Neural progenitor cell (in vitro differentiated cells): ENCODE measurements around the gene CACNB4. TPM values are rescaled to one million over a fixed set of nuclear protein-coding genes. Genes with fewer than 3 reads are reported as not detected.

Source experiments
- DNase-seq: peaks from one replicate; pipeline ENCODE4 v3.0.0-alpha.2; 2016; ENCODE audit warnings: low spot score
- H2AFZ ChIP-seq: fragments of 200-600 bp; sonication (generic); replicated peaks from 2 replicates; pipeline ENCODE4 v1.6.1; 2016; ENCODE audit warnings: antibody characterized with exemption
- H3F3A ChIP-seq: fragments of 200-600 bp; sonication (generic); 2 replicates; pipeline ENCODE4 v1.6.1; 2016; ENCODE audit warnings: antibody characterized with exemption, low read depth
- H3K27ac ChIP-seq: fragments of 200-600 bp; sonication (generic); 2 replicates; pipeline ENCODE4 v1.5.1; 2016; ENCODE audit warnings: mild to moderate bottlenecking
- H3K27me3 ChIP-seq: fragments of 200-600 bp; sonication (generic); 2 replicates; pipeline ENCODE4 v1.6.1; 2016; ENCODE audit warnings: mild to moderate bottlenecking, moderate library complexity
- H3K36me3 ChIP-seq: fragments of 200-600 bp; sonication (generic); 2 replicates; pipeline ENCODE4 v1.5.1; 2016
- H3K4me1 ChIP-seq: fragments of 200-600 bp; sonication (generic); 2 replicates; pipeline ENCODE4 v1.6.1; 2016; ENCODE audit warnings: mixed run types
- H3K4me2 ChIP-seq: fragments of 200-600 bp; sonication (generic); 2 replicates; pipeline ENCODE4 v1.6.1; 2016
- H3K4me3 ChIP-seq: fragments of 200-600 bp; sonication (generic); 2 replicates; pipeline ENCODE4 v1.5.1; 2016
- H3K79me2 ChIP-seq: fragments of 200-600 bp; sonication (generic); 2 replicates; pipeline ENCODE4 v1.6.1; 2016; ENCODE audit warnings: low read depth
- H3K9ac ChIP-seq: fragments of 200-600 bp; sonication (generic); 2 replicates; pipeline ENCODE4 v1.6.1; 2016
- H3K9me3 ChIP-seq: fragments of 200-600 bp; sonication (generic); 2 replicates; pipeline ENCODE4 v1.5.1; 2016; ENCODE audit warnings: low read depth
- H4K20me1 ChIP-seq: fragments of 200-600 bp; sonication (generic); 2 replicates; pipeline ENCODE4 v1.6.1; 2016; ENCODE audit warnings: low read depth
- H3K27ac Mint-ChIP-seq: 3 replicates; pipeline ENCODE4 v1.8.0; 2021; ENCODE audit warnings: mixed read lengths
- H3K27me3 Mint-ChIP-seq: 2 replicates; pipeline ENCODE4 v1.8.0; 2022; ENCODE audit warnings: low read depth, mild to moderate bottlenecking, inconsistent platforms, moderate library complexity, mixed read lengths; ENCODE audit not compliant: insufficient read depth
- H3K36me3 Mint-ChIP-seq: 3 replicates; pipeline ENCODE4 v1.8.0; 2021; ENCODE audit warnings: mixed read lengths
- H3K4me1 Mint-ChIP-seq: 3 replicates; pipeline ENCODE4 v1.8.0; 2021; ENCODE audit warnings: mixed read lengths
- H3K4me3 Mint-ChIP-seq: 3 replicates; pipeline ENCODE4 v1.8.0; 2021; ENCODE audit warnings: mild to moderate bottlenecking, moderate library complexity, mixed read lengths
- H3K9me3 Mint-ChIP-seq: 3 replicates; pipeline ENCODE4 v1.8.0; 2020; ENCODE audit warnings: mixed read lengths
- EZH2 ChIP-seq: fragments of 200-600 bp; sonication (generic); IDR thresholded peaks from 2 replicates; pipeline ENCODE4 v1.6.1; 2017; ENCODE audit warnings: antibody characterized with exemption, mild to moderate bottlenecking, moderate library complexity
- EZH2phosphoT487 ChIP-seq: fragments of 200-600 bp; sonication (generic); IDR thresholded peaks from 2 replicates; pipeline ENCODE4 v1.6.1; 2017; ENCODE audit warnings: antibody characterized with exemption
- total RNA-seq: library from RNA; depleted of rRNA; stranded (reverse); fragments of >200 nt; gene quantifications from 2 replicates; pipeline ENCODE4 v1.2.3, GENCODE V29; 2015; ENCODE audit warnings: low replicate concordance
- TF ChIP-seq, protein P1 (sequence below): fragments of 200-600 bp; sonication (generic); IDR thresholded peaks from 2 replicates; pipeline ENCODE4 v1.5.1; 2017; ENCODE audit warnings: antibody characterized with exemption, mild to moderate bottlenecking

CACNB4 gene
- total RNA-seq, 1 donor from 2014 or later, result 14.2 TPM

DNA sequence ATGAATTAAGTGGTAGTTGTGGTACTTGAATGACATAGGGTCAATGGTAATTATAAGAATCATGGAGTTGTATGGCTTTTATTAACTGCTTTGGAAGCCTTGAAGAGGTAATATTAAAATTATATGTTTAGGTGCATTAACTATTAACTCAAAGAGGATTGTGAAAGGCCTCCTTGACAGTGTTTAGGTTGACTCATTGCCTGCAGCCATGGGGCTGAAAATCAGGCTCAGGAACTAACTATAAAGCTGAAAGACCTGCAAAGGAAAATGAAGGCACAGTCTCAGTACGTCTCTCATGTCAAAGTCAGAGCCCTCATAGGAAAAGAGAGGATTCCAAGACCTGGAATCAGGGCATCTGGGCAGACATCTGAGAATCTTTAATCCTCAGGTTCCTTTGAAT lies 31.0 kb downstream of the CACNB4 start:
- no peak overlapping the region for H3K27ac ChIP-seq
- no peaks in the 10 kb centered on the region for H4K20me1 ChIP-seq
- H3K79me2 ChIP-seq, result no peaks in the 10 kb centered on the region
- no peaks in the 10 kb centered on the region for H3K36me3 ChIP-seq
- no peak overlapping the region for H3K9ac ChIP-seq
- H3K4me3 ChIP-seq, result no peak overlapping the region
- H2AFZ ChIP-seq, result no peak overlapping the region
- Mint-ChIP-seq H3K27me3 (peaks cover 4% of the 10 kb centered on the region), H3K9me3 (no peaks in the 10 kb centered on the region), H3K27ac (no peak overlapping the region), H3K36me3 (no peaks in the 10 kb centered on the region), H3K4me1 (no peaks in the 10 kb centered on the region), H3K4me3 (no peak overlapping the region)
- no peak for DNase-seq
- no peaks in the 10 kb centered on the region for H3F3A ChIP-seq
- no peak for TF ChIP-seq EZH2phosphoT487
- H3K4me2 ChIP-seq, result no peak overlapping the region
- no peaks in the 10 kb centered on the region for H3K4me1 ChIP-seq
- H3K27me3 ChIP-seq, result no peaks in the 10 kb centered on the region
- no peaks in the 10 kb centered on the region for H3K9me3 ChIP-seq

DNA sequence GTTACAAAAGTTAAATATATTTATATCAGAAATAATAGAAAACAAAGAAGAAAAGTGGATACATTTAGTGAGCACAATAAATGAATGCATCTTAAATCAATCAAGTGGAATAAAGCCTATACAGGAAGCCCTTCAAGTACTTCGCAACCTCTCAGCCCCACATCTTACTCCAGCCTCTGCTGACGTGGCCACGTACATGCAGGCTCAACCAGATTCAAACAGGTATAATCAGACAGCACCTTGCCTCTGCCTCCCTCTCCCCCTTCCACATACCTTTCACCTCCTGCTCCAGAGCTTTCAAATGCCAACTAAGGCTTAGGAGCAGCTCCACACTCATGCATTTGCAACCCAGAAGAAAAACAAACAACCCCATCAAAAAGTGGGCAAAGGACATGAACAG lies 32.9 kb downstream of the CACNB4 start:
- H3K27me3 Mint-ChIP-seq, result peaks cover 4% of the 10 kb centered on the region
- Histone ChIP-seq H3K9me3 (no peaks in the 10 kb centered on the region), H3K27me3 (no peaks in the 10 kb centered on the region), H3K4me3 (no peak overlapping the region), H2AFZ (no peak overlapping the region), H3K4me2 (no peak overlapping the region), H4K20me1 (no peaks in the 10 kb centered on the region), H3K36me3 (no peaks in the 10 kb centered on the region), H3F3A (no peaks in the 10 kb centered on the region), H3K79me2 (no peaks in the 10 kb centered on the region), H3K4me1 (no peaks in the 10 kb centered on the region), H3K9ac (no peak overlapping the region), H3K27ac (no peak overlapping the region)
- H3K27ac Mint-ChIP-seq, result no peak overlapping the region
- H3K4me3 Mint-ChIP-seq, result no peak overlapping the region
- DNase-seq, result no peak
- no peaks in the 10 kb centered on the region for H3K4me1 Mint-ChIP-seq
- H3K36me3 Mint-ChIP-seq, result no peaks in the 10 kb centered on the region
- TF ChIP-seq EZH2phosphoT487, result no peak
- TF ChIP-seq, protein P1, sequence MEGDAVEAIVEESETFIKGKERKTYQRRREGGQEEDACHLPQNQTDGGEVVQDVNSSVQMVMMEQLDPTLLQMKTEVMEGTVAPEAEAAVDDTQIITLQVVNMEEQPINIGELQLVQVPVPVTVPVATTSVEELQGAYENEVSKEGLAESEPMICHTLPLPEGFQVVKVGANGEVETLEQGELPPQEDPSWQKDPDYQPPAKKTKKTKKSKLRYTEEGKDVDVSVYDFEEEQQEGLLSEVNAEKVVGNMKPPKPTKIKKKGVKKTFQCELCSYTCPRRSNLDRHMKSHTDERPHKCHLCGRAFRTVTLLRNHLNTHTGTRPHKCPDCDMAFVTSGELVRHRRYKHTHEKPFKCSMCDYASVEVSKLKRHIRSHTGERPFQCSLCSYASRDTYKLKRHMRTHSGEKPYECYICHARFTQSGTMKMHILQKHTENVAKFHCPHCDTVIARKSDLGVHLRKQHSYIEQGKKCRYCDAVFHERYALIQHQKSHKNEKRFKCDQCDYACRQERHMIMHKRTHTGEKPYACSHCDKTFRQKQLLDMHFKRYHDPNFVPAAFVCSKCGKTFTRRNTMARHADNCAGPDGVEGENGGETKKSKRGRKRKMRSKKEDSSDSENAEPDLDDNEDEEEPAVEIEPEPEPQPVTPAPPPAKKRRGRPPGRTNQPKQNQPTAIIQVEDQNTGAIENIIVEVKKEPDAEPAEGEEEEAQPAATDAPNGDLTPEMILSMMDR, result no peak
- no peak for TF ChIP-seq EZH2
- no peaks in the 10 kb centered on the region for H3K9me3 Mint-ChIP-seq

DNA sequence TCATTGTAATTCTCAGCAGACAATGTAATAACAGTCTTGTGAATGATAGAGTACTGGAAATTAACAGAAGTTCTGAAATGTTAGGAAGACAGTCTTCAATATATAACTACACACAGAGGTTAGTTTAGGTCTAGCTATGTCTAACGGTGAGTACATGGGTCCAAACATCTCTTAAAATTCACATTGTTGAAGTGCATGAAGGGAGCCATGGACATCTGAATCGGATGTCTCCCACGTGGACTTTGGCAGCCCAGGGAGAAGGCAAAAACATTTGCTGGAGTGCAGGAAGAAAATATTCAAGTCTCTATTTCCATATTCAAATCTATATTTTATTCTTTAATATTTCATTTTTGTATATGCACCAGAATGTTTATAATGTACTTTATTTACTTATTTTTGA lies 34.8 kb downstream of the CACNB4 start:
- TF ChIP-seq, protein P1, result no peak
- no peak for TF ChIP-seq EZH2phosphoT487
- no peak for TF ChIP-seq EZH2
- H4K20me1 ChIP-seq, result no peaks in the 10 kb centered on the region
- no peak overlapping the region for H3K27ac ChIP-seq
- no peak for DNase-seq
- no peak overlapping the region for H3K27ac Mint-ChIP-seq
- H3K36me3 ChIP-seq, result no peaks in the 10 kb centered on the region
- peaks cover 4% of the 10 kb centered on the region for H3K27me3 Mint-ChIP-seq
- no peaks in the 10 kb centered on the region for H3K4me1 Mint-ChIP-seq
- H3K9ac ChIP-seq, result no peak overlapping the region
- no peaks in the 10 kb centered on the region for H3K36me3 Mint-ChIP-seq
- H3K9me3 Mint-ChIP-seq, result peaks cover 5% of the 10 kb centered on the region
- H3K4me3 ChIP-seq, result no peak overlapping the region
- no peaks in the 10 kb centered on the region for H3K79me2 ChIP-seq
- H3K9me3 ChIP-seq, result no peaks in the 10 kb centered on the region
- no peaks in the 10 kb centered on the region for H3F3A ChIP-seq
- H3K4me2 ChIP-seq, result no peak overlapping the region
- no peak overlapping the region for H3K4me3 Mint-ChIP-seq
- no peaks in the 10 kb centered on the region for H3K27me3 ChIP-seq
- H3K4me1 ChIP-seq, result no peaks in the 10 kb centered on the region
- no peak overlapping the region for H2AFZ ChIP-seq

DNA sequence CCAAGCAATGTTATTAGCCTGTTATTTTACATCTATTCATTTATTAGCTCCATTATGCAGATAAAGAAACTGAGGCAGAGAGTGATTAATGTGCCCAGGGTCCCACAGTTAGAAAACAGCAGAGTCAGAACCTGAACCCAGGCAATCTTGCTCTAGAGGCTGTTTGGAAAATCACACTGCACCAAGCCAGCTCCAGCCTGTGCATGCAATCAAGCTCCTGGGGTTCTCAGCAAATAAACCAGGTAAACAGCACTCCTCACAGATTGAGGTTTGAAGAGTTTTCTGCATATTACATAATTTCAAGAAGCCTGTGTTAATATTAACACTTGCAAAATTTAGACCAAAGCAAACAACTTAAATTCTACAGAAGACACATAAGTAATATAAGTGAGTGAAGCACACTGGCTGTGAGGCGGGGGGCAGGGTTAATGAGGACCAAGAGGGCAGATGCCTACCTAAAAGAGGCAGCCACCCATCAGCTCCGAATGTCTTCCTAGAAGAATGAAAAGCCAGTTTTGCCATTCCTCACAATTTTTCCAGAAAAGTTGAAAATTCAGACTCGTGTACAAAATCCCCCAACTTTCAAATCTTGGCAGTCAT lies 35.4 kb downstream of the CACNB4 start:
- no peaks in the 10 kb centered on the region for H3K4me1 ChIP-seq
- H2AFZ ChIP-seq, result no peak overlapping the region
- H4K20me1 ChIP-seq, result no peaks in the 10 kb centered on the region
- no peaks in the 10 kb centered on the region for H3K27me3 ChIP-seq
- no peak overlapping the region for H3K4me3 ChIP-seq
- H3K9me3 Mint-ChIP-seq, result peaks cover 6% of the 10 kb centered on the region
- H3K4me3 Mint-ChIP-seq, result no peak overlapping the region
- H3K27ac ChIP-seq, result no peak overlapping the region
- no peak overlapping the region for H3K27ac Mint-ChIP-seq
- no peaks in the 10 kb centered on the region for H3F3A ChIP-seq
- TF ChIP-seq EZH2 (no peak), EZH2phosphoT487 (no peak)
- TF ChIP-seq, protein P1, result no peak
- no peak overlapping the region for H3K9ac ChIP-seq
- no peaks in the 10 kb centered on the region for H3K9me3 ChIP-seq
- H3K27me3 Mint-ChIP-seq, result peaks cover 6% of the 10 kb centered on the region
- peaks cover under 1% of the 10 kb centered on the region for H3K36me3 Mint-ChIP-seq
- no peaks in the 10 kb centered on the region for H3K4me1 Mint-ChIP-seq
- H3K36me3 ChIP-seq, result no peaks in the 10 kb centered on the region
- no peaks in the 10 kb centered on the region for H3K79me2 ChIP-seq
- no peak overlapping the region for H3K4me2 ChIP-seq
- DNase-seq, result no peak
